SK-N-MC (cell line): ENCODE data around the gene ZNF331.

ENCODE experiments used
- EZH2 ChIP-seq: fragments of 200-600 bp; sonication (generic); IDR thresholded peaks from one replicate; pipeline ENCODE4 v1.6.1; 2017; ENCODE audit warnings: antibody characterized with exemption
- POLR2AphosphoS5 ChIP-seq: IDR thresholded peaks from 2 replicates; pipeline ENCODE4 v1.6.1; 2012; ENCODE audit warnings: mild to moderate bottlenecking, low read depth, low read length, borderline replicate concordance

DNA sequence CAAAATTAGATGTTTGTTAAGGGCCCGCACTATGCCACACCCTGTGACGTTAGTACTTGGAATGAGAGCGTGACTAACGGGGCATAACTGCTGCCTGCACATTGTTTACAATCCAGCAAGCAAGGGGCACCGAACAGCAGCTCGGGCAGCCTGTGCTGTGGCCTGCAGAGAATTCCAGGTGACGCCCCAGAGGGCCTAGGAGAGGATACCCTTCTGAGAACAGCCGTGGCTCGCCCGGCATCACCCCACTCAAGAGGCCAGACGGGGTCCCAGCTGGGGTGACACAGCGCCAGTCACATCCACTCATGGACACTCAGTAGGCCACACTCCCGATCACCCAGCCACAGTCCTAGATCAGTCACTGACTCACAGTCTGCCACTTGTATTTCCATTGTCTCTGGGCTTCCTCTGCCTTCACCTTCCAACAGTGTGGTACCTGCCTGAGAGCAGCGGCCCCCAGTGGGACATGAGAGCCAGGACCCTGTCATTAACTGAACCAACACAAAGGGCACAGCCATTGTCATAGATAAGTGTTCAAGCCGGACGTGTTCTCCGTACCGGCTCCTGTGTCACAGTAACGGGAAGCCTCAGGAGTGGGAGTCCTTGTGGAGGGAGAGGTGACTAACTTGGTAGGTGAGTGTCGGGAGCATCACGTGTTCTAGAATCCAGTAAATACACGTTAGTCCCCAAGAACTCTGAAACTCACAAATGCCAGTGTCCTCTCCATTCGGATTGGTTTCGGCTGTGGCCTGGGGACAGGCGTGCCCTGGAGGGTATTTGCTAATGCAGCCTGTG is 7.5 kb downstream of the ZNF331 start:
- no peak for TF ChIP-seq POLR2AphosphoS5
- TF ChIP-seq EZH2 = no peak
